ENCODE measurements around the gene PEAR1.

DNA sequence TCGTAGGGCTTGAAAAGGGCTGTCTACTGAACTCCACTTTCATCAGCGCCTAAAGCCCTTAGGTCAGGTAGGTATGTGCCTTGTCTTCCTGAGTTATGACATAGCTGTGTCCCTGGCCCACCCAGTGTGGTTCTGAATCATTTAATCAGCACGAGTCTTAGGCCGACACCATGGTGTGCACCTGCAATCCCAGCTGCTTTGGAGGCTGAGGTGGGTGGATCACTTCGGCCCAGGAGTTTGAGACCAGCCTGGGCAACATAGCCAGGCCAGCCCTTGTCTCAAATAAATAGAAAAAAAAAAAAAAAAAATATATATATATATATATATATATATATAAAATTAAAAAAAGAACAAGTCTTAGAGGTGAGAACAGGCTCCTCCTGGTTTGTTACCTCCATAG lies 42.7 kb downstream of the PEAR1 start:
- TF ChIP-seq CTCF (IDR thresholded peaks at IDR 0.05 in 4 of 5, conservative IDR thresholded peaks at IDR 0.05 in 1 of 5), result no peak
- no peak for TF ChIP-seq POLR2A (IDR thresholded peaks at IDR 0.05)
